Measurements from ENCODE around the gene TTLL11.

- no peak for TF ChIP-seq GATA2 (IDR thresholded peaks at IDR 0.05; ENCODE audit: low read depth, low read length)
- TF ChIP-seq GATA3 (IDR thresholded peaks at IDR 0.05; ENCODE audit: low read depth, low read length) = no peak
These were observed 283.6 kb downstream of the TTLL11 start for GRCh38 chr9:121809356-121810050.

All from SH-SY5Y (cell line).